GM18861 (cell line): ENCODE measurements around the gene CD81.
"Not testable (repeated sequence)": the region's sequence is repeated elsewhere in the genome, so short reads cannot be mapped to it uniquely, and the experiment has no call there.

Source experiments
- ATAC-seq: cut with Tn5 transposase; IDR thresholded peaks from one replicate; pipeline ENCODE4 v1.9.1; 2021; ENCODE audit not compliant: unreplicated experiment

CD81 gene

DNA sequence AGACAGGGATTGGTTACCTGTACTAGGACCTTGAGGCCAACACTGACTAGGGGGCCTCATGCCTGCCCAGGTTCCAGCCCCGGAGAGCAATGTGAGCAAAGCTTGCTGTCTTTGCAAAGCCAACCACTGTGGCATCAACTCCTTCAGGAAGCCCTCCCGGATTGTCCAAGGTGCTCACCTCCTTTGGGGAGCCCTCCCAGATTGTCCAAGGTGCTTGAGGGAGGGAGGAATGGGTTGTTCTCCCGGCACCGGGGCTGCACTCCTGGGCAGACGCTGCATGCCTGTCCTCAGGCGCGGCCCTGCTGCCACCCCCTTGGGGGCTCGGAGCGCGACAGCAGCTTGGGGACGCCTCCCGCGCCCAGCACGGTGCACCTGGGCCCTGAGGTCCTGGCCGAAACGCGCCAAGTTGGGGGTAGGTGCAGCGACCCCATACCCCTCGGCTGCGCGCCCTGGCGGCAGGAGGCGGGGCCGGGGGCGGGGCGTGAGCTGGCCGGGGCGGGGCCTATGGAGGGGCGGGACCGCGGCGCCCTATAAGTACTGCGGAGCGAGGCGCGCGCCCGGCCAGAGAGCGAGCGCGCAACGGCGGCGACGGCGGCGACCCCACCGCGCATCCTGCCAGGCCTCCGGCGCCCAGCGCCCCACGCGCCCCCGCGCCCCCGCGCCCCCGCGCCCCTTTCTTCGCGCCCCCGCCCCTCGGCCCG lies at the start of gene CD81:
Gene CD81 (plus strand): TSS at position 560 of the 701 bp plus-strand sequence. CDS start 240 bp downstream, outside the sequence.
- ATAC-seq, result no peak

DNA sequence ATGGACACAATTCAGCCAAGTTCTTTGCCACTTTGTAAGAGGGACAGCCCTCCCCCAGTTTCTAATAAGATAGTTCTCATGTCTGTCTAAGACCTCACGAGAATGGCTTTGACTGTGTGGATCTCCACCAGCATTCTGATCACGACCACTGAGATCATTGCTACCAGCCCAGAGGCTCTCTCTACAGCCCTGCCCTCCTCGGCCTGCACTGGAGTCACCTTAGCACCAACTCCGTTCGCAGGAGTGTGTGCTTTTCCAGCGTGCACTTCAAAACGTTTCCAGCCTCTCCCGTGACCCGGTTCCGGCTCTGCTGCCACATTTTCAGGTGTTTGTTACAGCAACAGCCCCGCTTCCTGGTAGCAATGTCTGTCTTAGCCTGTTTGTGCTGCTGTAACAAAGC lies 49.1 kb upstream of the CD81 start:
- ATAC-seq, result no peak

DNA sequence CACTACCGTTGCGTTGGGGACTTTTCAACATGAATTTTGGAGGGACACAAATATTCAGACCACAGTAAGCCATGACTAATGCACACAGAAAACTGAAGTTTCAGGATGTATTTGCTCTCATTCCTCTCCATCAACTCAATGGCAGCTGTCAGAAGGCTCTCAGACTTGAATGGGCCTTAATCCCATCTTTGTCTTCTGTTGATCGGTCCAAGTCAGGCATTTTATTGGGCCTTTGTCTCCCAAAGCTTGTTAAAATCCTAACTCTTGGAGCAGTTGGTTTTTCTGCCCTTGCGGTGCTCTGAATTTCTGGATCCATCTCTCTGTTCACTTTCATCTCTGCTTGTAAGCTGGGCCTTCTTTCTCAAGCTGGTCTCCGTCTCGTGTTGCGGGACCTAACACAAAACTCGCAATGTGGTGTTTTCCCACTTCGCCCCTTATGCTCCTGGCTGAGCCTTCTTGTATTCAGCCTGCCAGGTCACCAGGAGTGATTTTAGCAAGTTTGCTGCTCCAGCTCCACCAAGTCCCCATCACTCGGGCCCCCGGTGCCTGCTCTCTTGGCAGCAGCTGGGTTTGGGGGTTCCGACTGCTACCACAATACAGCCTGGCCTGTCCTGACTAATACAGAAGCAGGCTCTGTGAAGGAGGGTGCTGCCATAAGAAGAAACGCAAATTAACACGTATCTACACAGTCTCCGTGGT lies 48.3 kb upstream of the CD81 start:
- no peak for ATAC-seq

DNA sequence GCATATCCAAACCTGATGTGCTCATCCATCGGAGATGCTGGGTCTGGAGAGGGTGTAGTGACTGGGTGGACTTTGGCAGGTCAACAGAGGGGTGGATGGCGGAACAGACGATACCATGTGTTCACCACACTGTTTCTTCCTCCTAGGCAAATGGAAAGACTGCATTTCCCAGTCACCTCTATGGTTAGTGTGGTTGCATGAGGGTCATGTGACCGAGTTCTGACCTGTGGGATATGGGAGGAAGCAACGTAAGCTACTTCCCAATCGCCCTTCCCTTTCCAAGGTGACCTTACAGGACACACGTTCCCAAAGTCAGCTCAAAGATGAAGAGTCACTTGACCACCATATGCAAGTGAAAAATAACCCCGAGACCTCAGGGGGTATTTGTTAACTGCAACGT lies 47.6 kb upstream of the CD81 start:
- no peak for ATAC-seq

DNA sequence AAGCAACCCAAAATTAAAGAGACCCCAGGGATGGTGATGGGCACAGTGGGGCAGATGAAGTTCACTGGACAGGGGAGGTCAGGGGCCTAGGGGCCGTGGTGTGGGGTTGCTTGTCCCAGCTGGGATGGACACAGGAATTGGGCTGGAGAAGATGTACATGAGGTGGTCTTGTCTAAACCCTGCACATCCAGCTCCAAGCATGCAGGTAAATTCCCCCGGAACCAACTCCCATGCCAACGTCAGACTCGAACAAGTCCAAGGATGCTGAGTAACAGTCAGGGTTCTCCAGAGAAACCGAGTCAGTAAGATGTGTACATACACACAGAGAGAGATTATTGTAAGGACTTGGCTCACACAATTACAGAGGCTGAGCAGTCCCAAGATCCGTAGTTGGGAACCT lies 46.4 kb upstream of the CD81 start:
- no peak for ATAC-seq

DNA sequence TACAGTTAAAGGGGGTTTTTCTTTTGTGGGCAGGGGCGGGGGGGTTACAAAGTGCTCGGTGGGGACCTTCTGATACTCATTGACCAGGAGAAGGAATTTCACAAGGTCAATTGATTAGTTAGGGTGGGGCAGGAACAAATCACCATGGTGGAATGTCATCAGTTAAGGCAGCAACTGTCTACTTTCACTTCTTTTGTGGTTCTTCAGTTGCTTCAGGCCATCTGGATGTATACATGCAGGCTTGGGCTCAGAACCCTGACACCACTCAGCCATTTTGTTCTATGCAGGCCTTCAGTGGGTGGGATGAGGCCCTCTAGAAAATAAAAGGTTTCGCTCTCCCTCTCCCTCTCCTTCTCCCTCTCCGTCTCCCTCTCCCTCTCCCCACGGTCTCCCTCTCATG lies 45.7 kb upstream of the CD81 start:
- no peak for ATAC-seq

DNA sequence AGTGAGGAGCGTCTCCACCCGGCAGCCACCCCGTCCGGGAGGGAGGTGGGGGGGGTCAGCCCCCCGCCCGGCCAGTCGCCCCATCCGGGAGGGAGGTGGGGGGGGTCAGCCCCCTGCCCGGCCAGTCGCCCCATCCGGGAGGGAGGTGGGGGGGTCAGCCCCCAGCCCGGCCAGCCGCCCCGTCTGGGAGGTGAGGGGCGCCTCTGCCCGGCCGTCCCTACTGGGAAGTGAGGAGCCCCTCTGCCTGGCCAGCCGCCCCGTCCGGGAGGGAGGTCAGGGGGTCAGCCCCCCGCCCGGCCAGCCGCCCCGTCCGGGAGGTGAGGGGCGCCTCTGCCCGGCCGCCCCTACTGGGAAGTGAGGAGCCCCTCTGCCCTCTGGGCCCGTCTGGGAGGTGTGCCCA lies 44.5 kb upstream of the CD81 start:
- ATAC-seq, result not testable (repeated sequence)

DNA sequence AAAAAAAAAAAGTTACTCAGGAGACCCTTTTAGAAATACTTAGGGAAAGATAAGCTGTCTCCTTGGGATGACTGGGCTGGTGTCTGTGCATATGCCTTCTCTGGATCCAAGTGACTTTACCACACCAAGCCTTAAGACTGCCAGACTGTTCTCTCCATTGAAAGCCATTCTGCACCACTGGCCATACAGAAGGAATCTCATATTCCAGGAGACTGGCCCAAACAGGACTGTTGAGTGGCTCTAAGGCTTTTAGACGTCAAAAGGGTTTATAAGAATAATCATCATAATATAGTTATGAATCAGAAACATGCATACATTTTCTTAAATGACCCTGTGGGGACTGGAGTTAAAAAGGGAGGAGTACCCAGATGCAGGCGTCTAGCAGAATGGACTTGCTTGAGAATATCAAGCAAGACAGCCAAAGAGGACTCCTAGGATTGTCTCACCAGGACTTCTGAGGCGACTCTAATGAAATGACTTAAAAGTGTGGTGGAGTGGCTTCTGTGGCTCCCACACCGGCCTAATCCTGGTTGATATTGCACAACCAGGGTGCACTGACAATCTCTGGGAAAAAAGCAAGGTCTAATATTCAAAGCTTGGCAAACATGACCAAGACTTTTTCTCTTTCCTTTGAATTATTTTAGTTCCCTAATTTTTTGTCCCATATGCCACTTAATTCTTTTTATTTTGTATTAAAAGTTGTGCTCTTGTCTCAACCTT lies 43.5 kb upstream of the CD81 start:
- ATAC-seq, result not testable (repeated sequence)

DNA sequence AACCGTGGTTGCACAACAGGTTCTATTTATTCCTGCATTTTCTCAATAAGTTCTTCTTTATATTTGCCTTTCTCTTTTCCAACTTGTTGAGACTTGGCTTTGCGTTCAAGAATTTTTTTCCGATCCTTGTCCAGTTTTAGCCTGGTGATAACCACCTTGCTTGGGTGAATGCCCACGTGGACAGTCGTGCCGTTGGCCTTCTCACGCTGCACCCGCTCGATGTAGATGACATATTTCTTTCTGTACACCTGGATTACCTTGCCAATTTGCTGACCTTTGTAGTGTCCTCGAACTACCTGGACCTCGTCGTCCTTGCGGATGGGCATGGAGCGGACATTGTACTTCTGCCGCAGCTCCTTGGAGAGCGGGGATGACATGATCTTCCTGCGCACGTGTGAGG lies 41.8 kb upstream of the CD81 start:
- ATAC-seq, result not testable (repeated sequence)

DNA sequence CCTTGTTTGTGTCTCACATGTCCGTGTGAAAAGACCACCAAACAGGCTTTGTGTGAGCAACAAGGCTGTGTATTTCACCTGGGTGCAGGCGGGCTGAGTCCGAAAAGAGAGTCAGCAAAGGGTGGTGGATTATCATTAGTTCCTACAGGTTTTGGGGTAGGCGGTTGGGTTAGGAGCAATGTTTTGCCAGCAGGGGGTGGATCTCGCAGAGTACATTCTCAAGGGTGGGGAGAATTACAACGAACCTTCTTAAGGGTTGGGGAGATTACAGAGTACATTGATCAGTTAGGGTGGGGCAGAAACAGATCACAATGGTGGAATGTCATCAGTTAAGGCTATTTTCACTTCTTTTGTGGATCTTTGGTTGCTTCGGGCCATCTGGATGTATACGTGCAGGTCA lies 38.4 kb upstream of the CD81 start:
- not testable (repeated sequence) for ATAC-seq

GRCh38 chr11:2342557-2342956 lies 34.6 kb upstream of the CD81 start:
- ATAC-seq, result no peak

DNA sequence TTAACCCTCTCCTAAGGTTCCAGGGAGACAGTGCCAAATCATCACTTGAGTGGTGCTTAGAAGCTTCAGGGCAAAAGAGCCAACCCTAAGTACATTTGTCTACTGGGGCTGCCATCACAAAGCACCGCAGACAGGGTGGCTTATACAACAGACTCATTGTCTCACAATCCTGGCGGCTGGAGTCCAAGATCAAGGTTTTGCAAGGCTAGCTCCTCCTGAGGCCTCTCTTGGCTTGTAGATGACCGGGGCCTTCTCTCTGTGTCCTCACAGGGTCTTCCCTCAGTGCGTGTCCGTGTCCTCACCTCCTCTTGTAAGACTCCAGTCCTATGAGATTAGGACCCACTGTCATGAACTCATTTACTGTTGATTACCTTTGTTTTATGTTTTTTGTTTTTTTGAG lies 34.1 kb upstream of the CD81 start:
- no peak for ATAC-seq

- ATAC-seq, result no peak
Observed at GRCh38 chr11:2343502-2343901, 33.6 kb upstream of the CD81 start.

- no peak for ATAC-seq
Observed at GRCh38 chr11:2345050-2345449, 32.1 kb upstream of the CD81 start.

DNA sequence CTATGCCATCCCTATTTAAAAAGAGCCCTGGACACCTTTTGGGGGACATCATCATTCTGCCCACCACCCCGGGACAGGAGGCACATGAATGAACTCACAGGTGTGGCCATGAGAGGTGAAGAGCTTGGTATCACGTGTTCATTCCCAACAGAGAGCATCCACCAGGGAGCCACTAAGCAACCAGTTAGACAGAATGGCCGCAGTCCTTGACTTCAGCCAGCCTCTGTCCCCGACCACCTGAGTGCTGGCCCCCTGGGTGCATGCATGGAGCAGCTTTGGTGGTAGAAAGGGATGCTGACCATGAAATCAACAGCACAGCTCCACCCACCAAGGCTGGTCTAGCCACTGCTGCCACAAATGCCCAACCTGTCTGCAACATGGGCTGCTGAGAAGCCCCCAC lies 31.1 kb upstream of the CD81 start:
- ATAC-seq, result no peak

- no peak for ATAC-seq
Observed at GRCh38 chr11:2346586-2347307, 30.4 kb upstream of the CD81 start.

GRCh38 chr11:2347308-2347830 lies 29.7 kb upstream of the CD81 start:
- ATAC-seq, result no peak

- no peak for ATAC-seq
Observed at GRCh38 chr11:2348986-2349385, 28.1 kb upstream of the CD81 start.

- ATAC-seq, result no peak
Observed at GRCh38 chr11:2351701-2352100, 25.4 kb upstream of the CD81 start.

- no peak for ATAC-seq
Observed at GRCh38 chr11:2352420-2352819, 24.7 kb upstream of the CD81 start.

DNA sequence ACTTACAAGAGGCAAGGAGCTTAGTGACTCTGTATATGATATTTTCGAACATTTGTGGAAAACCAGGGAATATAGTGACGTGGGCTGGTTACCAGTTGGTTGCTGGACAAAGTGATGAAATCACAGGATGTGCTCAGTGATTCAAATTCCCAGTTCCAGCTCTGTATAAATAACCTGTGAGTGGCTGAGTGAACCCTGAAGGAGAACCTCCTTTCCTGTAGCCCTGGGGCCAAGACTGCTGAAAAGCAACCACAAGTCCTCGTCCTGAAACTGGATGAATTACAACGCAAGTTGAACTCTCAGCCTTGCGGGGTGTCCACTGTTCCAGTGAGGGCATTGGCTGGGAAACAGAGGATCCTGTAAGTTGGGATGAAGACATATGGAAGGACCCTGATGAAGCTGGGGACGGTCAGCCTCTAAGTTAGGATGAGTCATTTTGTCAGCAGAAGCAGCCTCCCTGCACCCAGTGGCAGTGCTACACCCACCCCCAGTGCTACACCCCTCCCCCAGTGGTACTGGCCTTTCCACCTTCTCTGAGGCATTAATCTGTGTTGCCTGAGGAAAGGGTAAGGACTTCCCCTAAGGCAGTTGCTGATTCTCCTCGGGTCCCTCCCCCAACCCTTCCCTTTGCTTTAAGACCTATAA lies 22.0 kb upstream of the CD81 start:
- ATAC-seq, result no peak
